ENCODE results near the gene BABAM2. TPM values are rescaled to one million over a fixed set of nuclear protein-coding genes. Genes with fewer than 3 reads are reported as not detected.

BABAM2 gene
- total and polyA plus RNA-seq, 9 of the 15 experiments (the other 6 are each of a cell fraction or from before 2014, with no cell fraction given), result 10.9 to 37.4 (median 25.6) TPM

GRCh38 chr2:28036307-28036706 is 145.8 kb downstream of the BABAM2 start:
- Histone ChIP-seq H3K27ac (ENCODE audit: extremely low read depth, low read depth, low read length) (no peak overlapping the region), H3K9me3 (replicated peaks; ENCODE audit: control insufficient read depth, insufficient read depth, low read depth, low read length) (no peaks in the 10 kb centered on the region), H3K9ac (ENCODE audit: insufficient read depth in 1 of 2, low read depth in 2 of 2, low read length in 2 of 2) (no peak overlapping the region), H3K79me2 (ENCODE audit: control insufficient read depth, insufficient read depth, low read length) (no peaks in the 10 kb centered on the region), H3K27me3 (ENCODE audit: control insufficient read depth in 2 of 2, insufficient read depth in 2 of 2, low read length in 2 of 2) (no peaks in the 10 kb centered on the region), H2AFZ (ENCODE audit: low read depth, low read length) (no peak overlapping the region), H3K4me3 (no peak overlapping the region), H4K20me1 (replicated peaks; ENCODE audit: control insufficient read depth, insufficient read depth, low read length) (no peaks in the 10 kb centered on the region), H3K4me1 (replicated peaks in 1 of 2; ENCODE audit: control insufficient read depth in 2 of 2, insufficient read depth in 2 of 2, low read length in 2 of 2) (no peaks in the 10 kb centered on the region), H3K36me3 (ENCODE audit: control insufficient read depth, insufficient read depth, low read length) (no peaks in the 10 kb centered on the region), H3K9me1 (ENCODE audit: control insufficient read depth, insufficient read depth, low read length) (no peaks in the 10 kb centered on the region), H3K4me2 (ENCODE audit: insufficient read depth, low read length) (no peak overlapping the region)
- no TSS peak for BruUV-seq (replicated peaks)
- no peak for TF ChIP-seq LCOR (CRISPR knock-in tag; IDR thresholded peaks at IDR 0.05)
- TF ChIP-seq CSDE1 (IDR thresholded peaks at IDR 0.05), result no peak
- TF ChIP-seq TRIM28 (IDR thresholded peaks at IDR 0.05), result no peak
- 93% methylated on average over 1 of the region's 1 CpG for WGBS (ENCODE audit: insufficient coverage, low coverage, missing lambda C conversion rate)
- POLR2A ChIA-PET, result no interaction called here
- no peak for DNase-seq (ENCODE audit: extremely low read depth in 1 of 4, low spot score in 3 of 4)
- CTCF ChIA-PET (ENCODE audit: low intra/inter-chr PET ratio), result no interaction called here
- no peak for ATAC-seq
- in situ Hi-C loops (cut with MboI) (no loop called here), intact Hi-C loops (cut with micrococcal nuclease) (no loop called here)
- FAIRE-seq, result no peak

GRCh38 chr2:28038722-28039121 is 148.2 kb downstream of the BABAM2 start:
- intact Hi-C loops (cut with micrococcal nuclease) (no loop called here), in situ Hi-C loops (cut with MboI) (no loop called here)
- 6% methylated on average over 1 of the region's 1 CpG for WGBS (ENCODE audit: insufficient coverage, low coverage, missing lambda C conversion rate)
- Histone ChIP-seq H3K4me1 (replicated peaks in 1 of 2; ENCODE audit: control insufficient read depth in 2 of 2, insufficient read depth in 2 of 2, low read length in 2 of 2) (no peaks in the 10 kb centered on the region), H3K4me2 (ENCODE audit: insufficient read depth, low read length) (no peak overlapping the region), H3K9me1 (ENCODE audit: control insufficient read depth, insufficient read depth, low read length) (no peaks in the 10 kb centered on the region), H3K4me3 (no peak overlapping the region), H4K20me1 (replicated peaks; ENCODE audit: control insufficient read depth, insufficient read depth, low read length) (no peaks in the 10 kb centered on the region), H3K9me3 (replicated peaks; ENCODE audit: control insufficient read depth, insufficient read depth, low read depth, low read length) (no peaks in the 10 kb centered on the region), H3K27ac (ENCODE audit: extremely low read depth, low read depth, low read length) (no peak overlapping the region), H2AFZ (ENCODE audit: low read depth, low read length) (no peak overlapping the region), H3K36me3 (ENCODE audit: control insufficient read depth, insufficient read depth, low read length) (no peaks in the 10 kb centered on the region), H3K9ac (ENCODE audit: insufficient read depth in 1 of 2, low read depth in 2 of 2, low read length in 2 of 2) (no peak overlapping the region), H3K27me3 (ENCODE audit: control insufficient read depth in 2 of 2, insufficient read depth in 2 of 2, low read length in 2 of 2) (no peaks in the 10 kb centered on the region), H3K79me2 (ENCODE audit: control insufficient read depth, insufficient read depth, low read length) (no peaks in the 10 kb centered on the region)
- FAIRE-seq (no peak), ATAC-seq (no peak), DNase-seq (ENCODE audit: extremely low read depth in 1 of 4, low spot score in 3 of 4) (no peak)
- TF ChIP-seq ZKSCAN3 (CRISPR knock-in tag; IDR thresholded peaks at IDR 0.05), result no peak
- TF ChIP-seq ZNF431 (CRISPR knock-in tag; IDR thresholded peaks at IDR 0.05), result no peak
- no peak for TF ChIP-seq ZNF79 (CRISPR knock-in tag; IDR thresholded peaks at IDR 0.05; ENCODE audit: low read depth)
- TF ChIP-seq TCF7L2 (IDR thresholded peaks at IDR 0.05; ENCODE audit: low read depth, low read length), result no peak
- TF ChIP-seq ZNF274 (IDR thresholded peaks at IDR 0.05; ENCODE audit: borderline replicate concordance, low read depth, low read length), result no peak
- no peak for TF ChIP-seq SIN3A (IDR thresholded peaks at IDR 0.05; ENCODE audit: borderline replicate concordance in 2 of 2, control insufficient read depth in 1 of 2, low read depth in 2 of 2, low read length in 2 of 2)
- no peak for TF ChIP-seq ZNF232 (CRISPR knock-in tag; IDR thresholded peaks at IDR 0.05)
- TF ChIP-seq IRF2 (CRISPR knock-in tag; IDR thresholded peaks at IDR 0.05), result no peak
- no peak for TF ChIP-seq E2F5 (CRISPR knock-in tag; IDR thresholded peaks at IDR 0.05)
- TF ChIP-seq ZNF507 (tag; conservative IDR thresholded peaks at IDR 0.05), result no peak
- no peak for TF ChIP-seq PURB (CRISPR knock-in tag; IDR thresholded peaks at IDR 0.05; ENCODE audit: low read depth)
- TF ChIP-seq HMGN3 (IDR thresholded peaks at IDR 0.05; ENCODE audit: borderline replicate concordance, extremely low read depth, insufficient read length, low read depth, low read length), result no peak
- no peak for TF ChIP-seq CREBBP (IDR thresholded peaks at IDR 0.05; ENCODE audit: low read depth, low read length)
- TF ChIP-seq ZNF644 (tag; IDR thresholded peaks at IDR 0.05; ENCODE audit: low read depth), result no peak
- TF ChIP-seq ZNF354B (CRISPR knock-in tag; IDR thresholded peaks at IDR 0.05), result no peak
- TF ChIP-seq PTBP1 (IDR thresholded peaks at IDR 0.05; ENCODE audit: low read depth, low read length), result no peak
- ChIA-PET CTCF (ENCODE audit: low intra/inter-chr PET ratio) (no interaction called here), POLR2A (no interaction called here)
- no TSS peak for BruUV-seq (replicated peaks)
